Measurements from ENCODE around the gene FCER1G. TPM values are rescaled to one million over a fixed set of nuclear protein-coding genes. Genes with fewer than 3 reads are reported as not detected.

The FCER1G gene
- total RNA-seq, 1 experiment from 2014 or later = not detected

GRCh38 chr1:161259765-161260164 is 44.7 kb downstream of the FCER1G start:
- Histone ChIP-seq H3K9ac (ENCODE audit: low read length) (no peak overlapping the region), H3K4me1 (ENCODE audit: insufficient read depth, low read length) (no peaks in the 10 kb centered on the region), H4K20me1 (ENCODE audit: low read length) (no peaks in the 10 kb centered on the region), H3K4me2 (ENCODE audit: low read length) (no peak overlapping the region), H3K27ac (ENCODE audit: low read length) (no peak overlapping the region), H3K79me2 (ENCODE audit: low read length) (no peaks in the 10 kb centered on the region), H3K27me3 (ENCODE audit: low read length) (peaks cover 27% of the 10 kb centered on the region), H3K9me3 (ENCODE audit: low read length) (peaks cover 6% of the 10 kb centered on the region; the same call in 1 of the 2 replicates), H2AFZ (ENCODE audit: low read length) (no peak overlapping the region), H3K4me3 (ENCODE audit: low read length) (no peak overlapping the region), H3K36me3 (ENCODE audit: low read depth, low read length) (no peaks in the 10 kb centered on the region), H3F3A (ENCODE audit: low read length, unreplicated experiment) (no peaks in the 10 kb centered on the region), H3K9me2 (replicated peaks; ENCODE audit: low read length) (no peaks in the 10 kb centered on the region)
- DNase-seq (no peak), ATAC-seq (no peak)
- ChIA-PET CTCF (no interaction called here), POLR2A (ENCODE audit: unreplicated experiment) (no interaction called here)
- BruUV-seq (replicated peaks) = no TSS peak
- intact Hi-C loops (cut with micrococcal nuclease) = no loop called here
- no peak for TF ChIP-seq EZH2 (IDR thresholded peaks at IDR 0.05; ENCODE audit: low read length, unreplicated experiment)

GRCh38 chr1:161260376-161261260 is 45.5 kb downstream of the FCER1G start:
- no peaks in the 10 kb centered on the region for H3K79me2 ChIP-seq (ENCODE audit: low read length)
- H3K27ac ChIP-seq (ENCODE audit: low read length) = no peak overlapping the region
- no peaks in the 10 kb centered on the region for H4K20me1 ChIP-seq (ENCODE audit: low read length)
- no peak overlapping the region for H2AFZ ChIP-seq (ENCODE audit: low read length)
- no peaks in the 10 kb centered on the region for H3K4me1 ChIP-seq (ENCODE audit: insufficient read depth, low read length)
- TF ChIP-seq EZH2 (IDR thresholded peaks at IDR 0.05; ENCODE audit: low read length, unreplicated experiment) (no peak), CTCF (conservative IDR thresholded peaks at IDR 0.05; ENCODE audit: low read depth, low read length) (no peak), EZH2phosphoT487 (IDR thresholded peaks at IDR 0.05; ENCODE audit: borderline replicate concordance, low read length) (no peak)
- DNase-seq = no peak
- H3K36me3 ChIP-seq (ENCODE audit: low read depth, low read length) = no peaks in the 10 kb centered on the region
- H3K27me3 ChIP-seq (ENCODE audit: low read length) = peaks cover 27% of the 10 kb centered on the region
- no TSS peak for BruUV-seq (replicated peaks)
- peak overlapping the region; percentile 10; the same call in 1 of the 2 replicates for H3K4me2 ChIP-seq (ENCODE audit: low read length)
- CTCF ChIA-PET = no interaction called here
- peaks cover 6% of the 10 kb centered on the region; the same call in 1 of the 2 replicates for H3K9me3 ChIP-seq (ENCODE audit: low read length)
- POLR2A ChIA-PET (ENCODE audit: unreplicated experiment) = no interaction called here
- intact Hi-C loops (cut with micrococcal nuclease) = no loop called here
- ATAC-seq = peak; percentile 44
- no peak overlapping the region for H3K4me3 ChIP-seq (ENCODE audit: low read length)
- H3K9me2 ChIP-seq (replicated peaks; ENCODE audit: low read length) = no peaks in the 10 kb centered on the region
- H3K9ac ChIP-seq (ENCODE audit: low read length) = no peak overlapping the region
- no peaks in the 10 kb centered on the region for H3F3A ChIP-seq (ENCODE audit: low read length, unreplicated experiment)

- peaks cover 6% of the 10 kb centered on the region; the same call in 1 of the 2 replicates for H3K9me3 ChIP-seq (ENCODE audit: low read length)
- ChIA-PET POLR2A (ENCODE audit: unreplicated experiment) (interaction anchor here (0.6 kb wide), 1 partner anchor 52 kb away, joined by 3 read pairs; no protein-coding TSS in a partner anchor), CTCF (no interaction called here)
- no peak overlapping the region for H3K9ac ChIP-seq (ENCODE audit: low read length)
- H3K36me3 ChIP-seq (ENCODE audit: low read depth, low read length) = no peaks in the 10 kb centered on the region
- no peak overlapping the region for H2AFZ ChIP-seq (ENCODE audit: low read length)
- peak overlapping the region; percentile 10; the same call in 1 of the 2 replicates for H3K4me2 ChIP-seq (ENCODE audit: low read length)
- ATAC-seq (peak; percentile 9; the same call in 1 of the 2 replicates), DNase-seq (peak; percentile 24)
- no peaks in the 10 kb centered on the region for H3K79me2 ChIP-seq (ENCODE audit: low read length)
- H3K4me1 ChIP-seq (ENCODE audit: insufficient read depth, low read length) = no peaks in the 10 kb centered on the region; the same call in 1 of the 2 replicates
- H3K27me3 ChIP-seq (ENCODE audit: low read length) = peaks cover 27% of the 10 kb centered on the region
- H4K20me1 ChIP-seq (ENCODE audit: low read length) = no peaks in the 10 kb centered on the region
- TF ChIP-seq EZH2 (IDR thresholded peaks at IDR 0.05; ENCODE audit: low read length, unreplicated experiment) (no peak), CTCF (conservative IDR thresholded peaks at IDR 0.05; ENCODE audit: low read depth, low read length) (no peak), EZH2phosphoT487 (IDR thresholded peaks at IDR 0.05; ENCODE audit: borderline replicate concordance, low read length) (no peak)
- no peaks in the 10 kb centered on the region for H3K9me2 ChIP-seq (replicated peaks; ENCODE audit: low read length)
- H3K27ac ChIP-seq (ENCODE audit: low read length) = no peak overlapping the region
- no TSS peak for BruUV-seq (replicated peaks)
- no peaks in the 10 kb centered on the region for H3F3A ChIP-seq (ENCODE audit: low read length, unreplicated experiment)
- no peak overlapping the region for H3K4me3 ChIP-seq (ENCODE audit: low read length)
- intact Hi-C loops (cut with micrococcal nuclease) = no loop called here
These were observed 46.5 kb downstream of the FCER1G start for GRCh38 chr1:161261261-161262235.
